Trophoblast cell (in vitro differentiated cells and primary cell): Measurements from ENCODE around the gene HPS5.

Experiments
- DNase-seq, 2 donors: peaks; one replicate each; pipeline ENCODE4 v3.0.0-alpha.2; 2016
- H2AFZ ChIP-seq: 2 replicates; pipeline ENCODE4 v1.6.1; 2013; ENCODE audit warnings: low read length, moderate library complexity, mild to moderate bottlenecking; ENCODE audit not compliant: insufficient read depth, poor library complexity
- H2AK5ac ChIP-seq: 2 replicates; pipeline ENCODE4 v1.6.1; 2013; ENCODE audit warnings: mild to moderate bottlenecking, low read length
- H2BK120ac ChIP-seq: 2 replicates; pipeline ENCODE4 v1.6.1; 2013; ENCODE audit warnings: low read length, mild to moderate bottlenecking, moderate library complexity; ENCODE audit not compliant: insufficient read depth, poor library complexity
- H2BK12ac ChIP-seq: 2 replicates; pipeline ENCODE4 v1.6.1; 2013; ENCODE audit warnings: mild to moderate bottlenecking, low read length, moderate library complexity
- H2BK5ac ChIP-seq: 2 replicates; pipeline ENCODE4 v1.6.1; 2013; ENCODE audit warnings: low read length, low read depth, moderate library complexity, mild to moderate bottlenecking; ENCODE audit not compliant: poor library complexity
- H3K14ac ChIP-seq: 2 replicates; pipeline ENCODE4 v1.6.1; 2013; ENCODE audit warnings: mild to moderate bottlenecking, low read length
- H3K18ac ChIP-seq: 2 replicates; pipeline ENCODE4 v1.6.1; 2013; ENCODE audit warnings: mild to moderate bottlenecking, low read length
- H3K23ac ChIP-seq: 2 replicates; pipeline ENCODE4 v1.6.1; 2013; ENCODE audit warnings: low read length
- H3K27ac ChIP-seq: 2 replicates; pipeline ENCODE4 v1.5.1; 2013; ENCODE audit warnings: low read depth, mild to moderate bottlenecking, inconsistent platforms, low read length, moderate library complexity
- H3K27me3 ChIP-seq: 2 replicates; pipeline ENCODE4 v1.6.1; 2013; ENCODE audit warnings: inconsistent platforms, mild to moderate bottlenecking, low read length, moderate library complexity; ENCODE audit not compliant: insufficient read depth
- H3K36me3 ChIP-seq, 2 experiments: 1 replicate in 1 of 2; 2 replicates in 1 of 2; pipeline ENCODE4 v1.6.1; 2013; ENCODE audit warnings: low read length in 2 of 2, mild to moderate bottlenecking in 2 of 2, moderate library complexity in 1 of 2; ENCODE audit not compliant: insufficient read depth in 2 of 2, control insufficient read depth in 1 of 2
- H3K4ac ChIP-seq: 2 replicates; pipeline ENCODE4 v1.6.1; 2013; ENCODE audit warnings: low read depth, mild to moderate bottlenecking, low read length, moderate library complexity
- H3K4me1 ChIP-seq, 2 experiments: 1 replicate in 1 of 2; 2 replicates in 1 of 2; pipeline ENCODE4 v1.6.1; 2013; ENCODE audit warnings: low read length in 2 of 2, mild to moderate bottlenecking in 2 of 2, moderate library complexity in 1 of 2; ENCODE audit not compliant: insufficient read depth in 2 of 2, control insufficient read depth in 1 of 2
- H3K4me2 ChIP-seq: 2 replicates; pipeline ENCODE4 v1.6.1; 2013; ENCODE audit warnings: inconsistent platforms, mild to moderate bottlenecking, low read length, moderate library complexity
- H3K4me3 ChIP-seq: 2 replicates; pipeline ENCODE4 v1.5.1; 2013; ENCODE audit warnings: mild to moderate bottlenecking, low read depth, low read length, inconsistent platforms
- H3K79me1 ChIP-seq: one replicate; pipeline ENCODE4 v1.6.1; 2013; ENCODE audit warnings: low read length
- H3K79me2 ChIP-seq: 2 replicates; pipeline ENCODE4 v1.6.1; 2013; ENCODE audit warnings: low read length, mild to moderate bottlenecking; ENCODE audit not compliant: control insufficient read depth, insufficient read depth, poor library complexity
- H3K9ac ChIP-seq: 2 replicates; pipeline ENCODE4 v1.6.1; 2013; ENCODE audit warnings: mild to moderate bottlenecking, low read length
- H3K9me3 ChIP-seq: 2 replicates; pipeline ENCODE4 v1.6.1; 2013; ENCODE audit warnings: low read depth, mild to moderate bottlenecking, control low read depth, inconsistent platforms, low read length; ENCODE audit not compliant: insufficient read depth
- H4K12ac ChIP-seq: 2 replicates; pipeline ENCODE4 v1.6.1; 2013; ENCODE audit warnings: low read depth, mild to moderate bottlenecking, low read length, moderate library complexity
- H4K8ac ChIP-seq: 2 replicates; pipeline ENCODE4 v1.6.1; 2013; ENCODE audit warnings: low read depth, mild to moderate bottlenecking, low read length, moderate library complexity
- H4K91ac ChIP-seq: one replicate; pipeline ENCODE4 v1.6.1; 2013; ENCODE audit warnings: low read depth, mild to moderate bottlenecking, low read length, moderate library complexity
- WGBS: extraction: QIAGEN DNeasy Blood & Tissue Kit; methylation state at CpG from one replicate; pipeline ENCODE4 v1.1.7; 2013; ENCODE audit warnings: missing lambda C conversion rate; ENCODE audit not compliant: insufficient read length, insufficient coverage; ENCODE audit errors: extremely low coverage; 5-methylcytosine and 5-hydroxymethylcytosine counted together

Gene HPS5

GRCh38 chr11:18367431-18367830 is 45.5 kb upstream of the HPS5 start:
- H3K18ac ChIP-seq: no peak overlapping the region
- no peak overlapping the region for H3K4me3 ChIP-seq
- H3K79me2 ChIP-seq: no peaks in the 10 kb centered on the region
- H3K79me1 ChIP-seq: no peaks in the 10 kb centered on the region
- H3K4me2 ChIP-seq: no peak overlapping the region
- H2BK120ac ChIP-seq: no peak overlapping the region
- no peaks in the 10 kb centered on the region for H3K4me1 ChIP-seq
- H2BK5ac ChIP-seq: no peak overlapping the region
- H4K12ac ChIP-seq: no peak overlapping the region
- H2AK5ac ChIP-seq: no peak overlapping the region
- no peaks in the 10 kb centered on the region for H3K9me3 ChIP-seq
- H4K91ac ChIP-seq: no peak overlapping the region
- no peak overlapping the region for H3K14ac ChIP-seq
- no peak overlapping the region for H3K27ac ChIP-seq
- H3K36me3 ChIP-seq: peaks cover 15 to 21% of the 10 kb centered on the region in 2 experiments
- H3K4ac ChIP-seq: no peak overlapping the region
- no peaks in the 10 kb centered on the region for H3K27me3 ChIP-seq
- no peak overlapping the region for H4K8ac ChIP-seq
- H3K23ac ChIP-seq: no peak overlapping the region
- no peak overlapping the region for H2BK12ac ChIP-seq
- H2AFZ ChIP-seq: no peak overlapping the region
- no CpG with 5 or more reads among the region's 3 CpGs for WGBS
- DNase-seq: peak; percentile 83 to 91
- no peak overlapping the region for H3K9ac ChIP-seq

- Histone ChIP-seq H3K4ac (no peak overlapping the region), H2AK5ac (no peak overlapping the region), H3K4me1 (peaks cover 0 to 2% of the 10 kb centered on the region in 2 experiments), H4K91ac (no peak overlapping the region), H3K79me1 (no peaks in the 10 kb centered on the region), H2BK120ac (no peak overlapping the region), H3K4me3 (no peak overlapping the region), H3K4me2 (no peak overlapping the region), H3K27me3 (no peaks in the 10 kb centered on the region), H3K27ac (no peak overlapping the region), H2BK5ac (no peak overlapping the region), H3K79me2 (no peaks in the 10 kb centered on the region), H4K12ac (no peak overlapping the region), H3K18ac (no peak overlapping the region), H2BK12ac (no peak overlapping the region), H3K14ac (no peak overlapping the region), H2AFZ (no peak overlapping the region), H3K9me3 (no peaks in the 10 kb centered on the region), H3K23ac (no peak overlapping the region), H3K36me3 (peaks cover 17 to 26% of the 10 kb centered on the region in 2 experiments), H4K8ac (no peak overlapping the region), H3K9ac (no peak overlapping the region)
- DNase-seq: peak in 1 of 2 donors; percentile 11
- no CpG with 5 or more reads among the region's 4 CpGs for WGBS
Measured at GRCh38 chr11:18366286-18366685, 44.3 kb upstream of the HPS5 start.

- Histone ChIP-seq H3K27ac (no peak overlapping the region), H3K79me1 (no peaks in the 10 kb centered on the region), H3K27me3 (no peaks in the 10 kb centered on the region), H4K91ac (no peak overlapping the region), H2AK5ac (no peak overlapping the region), H4K8ac (no peak overlapping the region), H4K12ac (no peak overlapping the region), H3K23ac (no peak overlapping the region), H2BK120ac (no peak overlapping the region), H3K36me3 (peaks cover 21 to 26% of the 10 kb centered on the region in 2 experiments), H3K18ac (no peak overlapping the region), H2BK12ac (no peak overlapping the region), H3K4me2 (no peak overlapping the region), H3K4me1 (peaks cover 0 to 2% of the 10 kb centered on the region in 2 experiments), H2AFZ (no peak overlapping the region), H3K9me3 (no peaks in the 10 kb centered on the region), H3K4me3 (no peak overlapping the region), H3K14ac (no peak overlapping the region), H3K79me2 (no peaks in the 10 kb centered on the region), H3K9ac (no peak overlapping the region), H2BK5ac (no peak overlapping the region), H3K4ac (no peak overlapping the region)
- WGBS: no CpG with 5 or more reads among the region's 4 CpGs
- peak; percentile 77 to 82 for DNase-seq
Measured at GRCh38 chr11:18365741-18366140, 43.8 kb upstream of the HPS5 start.

GRCh38 chr11:18364495-18365073 is 42.6 kb upstream of the HPS5 start:
- H4K12ac ChIP-seq: no peak overlapping the region
- H3K27me3 ChIP-seq: no peaks in the 10 kb centered on the region
- H3K79me1 ChIP-seq: no peaks in the 10 kb centered on the region
- DNase-seq: peak in 1 of 2 donors; percentile 61
- no peak overlapping the region for H3K4me3 ChIP-seq
- no peak overlapping the region for H3K4ac ChIP-seq
- H3K9me3 ChIP-seq: no peaks in the 10 kb centered on the region
- no peaks in the 10 kb centered on the region for H3K79me2 ChIP-seq
- H3K23ac ChIP-seq: no peak overlapping the region
- H2BK120ac ChIP-seq: no peak overlapping the region
- peaks cover 29 to 30% of the 10 kb centered on the region in 2 experiments for H3K36me3 ChIP-seq
- H2AFZ ChIP-seq: no peak overlapping the region
- no peak overlapping the region for H2BK5ac ChIP-seq
- H4K91ac ChIP-seq: no peak overlapping the region
- H3K4me2 ChIP-seq: no peak overlapping the region
- no peak overlapping the region for H3K27ac ChIP-seq
- no peak overlapping the region for H2AK5ac ChIP-seq
- H3K9ac ChIP-seq: no peak overlapping the region
- no peak overlapping the region for H2BK12ac ChIP-seq
- peaks cover 0 to 2% of the 10 kb centered on the region in 2 experiments for H3K4me1 ChIP-seq
- H3K14ac ChIP-seq: no peak overlapping the region
- no peak overlapping the region for H4K8ac ChIP-seq
- WGBS: no CpG with 5 or more reads among the region's 4 CpGs
- H3K18ac ChIP-seq: no peak overlapping the region
